Measurements from ENCODE around the gene GOLGA2. TPM values are rescaled to one million over a fixed set of nuclear protein-coding genes. Genes with fewer than 3 reads are reported as not detected.

GOLGA2 gene
- total RNA-seq, 1 experiment from 2014 or later: 87.0 TPM

DNA sequence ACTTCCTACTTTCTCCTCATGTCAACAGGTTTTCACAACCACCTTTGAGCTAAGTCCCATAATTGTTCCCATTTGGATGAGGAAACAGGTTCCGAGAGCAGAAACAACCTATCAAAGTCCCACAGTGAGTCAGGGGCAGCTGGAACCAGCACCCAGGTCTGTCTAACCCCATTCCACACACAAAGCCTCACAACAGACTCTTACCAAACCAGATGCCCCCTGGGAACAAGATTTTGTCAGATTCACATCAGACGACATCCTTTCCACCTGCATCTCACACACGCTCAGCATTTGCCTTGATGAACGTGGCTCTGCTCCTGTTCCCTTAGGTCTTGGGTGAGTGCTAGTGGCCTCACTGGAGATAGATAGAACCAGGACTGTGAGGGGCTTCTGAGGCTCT is 17.3 kb upstream of the GOLGA2 start:
- no peaks in the 10 kb centered on the region for H3K27me3 ChIP-seq (replicated peaks; ENCODE audit: insufficient read depth, low read depth, low read length, poor library complexity)
- no peak for DNase-seq (ENCODE audit: low spot score)
- no peaks in the 10 kb centered on the region for H3K36me3 ChIP-seq (ENCODE audit: insufficient read depth, low read length, poor library complexity, severe bottlenecking)
- POLR2A ChIA-PET (ENCODE audit: low non-redundant PET): interaction anchor here (0.6 kb wide), 1 partner anchor 126 kb away, joined by 7 read pairs; no protein-coding TSS in a partner anchor
- TF ChIP-seq EZH2 (IDR thresholded peaks at IDR 0.05; ENCODE audit: borderline replicate concordance, low read depth, low read length, poor library complexity, severe bottlenecking) (no peak), CTCF (conservative IDR thresholded peaks at IDR 0.05; ENCODE audit: low read depth, low read length) (no peak)
- CTCF ChIA-PET: no interaction called here
- no peaks in the 10 kb centered on the region for H3K4me1 ChIP-seq (ENCODE audit: insufficient read depth, low read length, poor library complexity, severe bottlenecking)
- H3K4me3 ChIP-seq (ENCODE audit: low read depth, low read length, poor library complexity, severe bottlenecking): no peak overlapping the region
- no TSS peak for BruUV-seq (replicated peaks)
- intact Hi-C loops (cut with micrococcal nuclease; ENCODE audit: unreplicated experiment): no loop called here
- H3K27ac ChIP-seq (ENCODE audit: low read depth, low read length, poor library complexity, severe bottlenecking): no peak overlapping the region
- no peaks in the 10 kb centered on the region for H3K9me3 ChIP-seq (ENCODE audit: low read depth, low read length, poor library complexity, severe bottlenecking)

DNA sequence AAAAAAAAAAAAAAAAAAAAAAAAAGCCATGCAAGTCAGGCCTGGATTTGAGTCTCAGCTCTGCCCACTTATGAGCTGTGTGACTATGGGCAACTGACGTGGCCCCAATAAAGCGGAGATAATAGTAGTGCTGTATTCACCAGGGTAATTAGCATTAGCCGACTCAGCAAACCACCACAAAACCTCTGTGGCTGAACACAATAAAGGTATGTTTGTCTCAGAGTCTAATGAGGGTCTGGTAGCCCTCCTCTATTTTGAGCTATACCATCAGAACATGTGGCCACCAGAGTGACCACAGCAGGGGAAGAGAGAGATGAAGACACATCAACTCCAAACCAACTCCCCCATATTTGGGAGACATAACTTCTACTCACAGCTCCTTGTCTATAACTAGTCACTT is 16.2 kb upstream of the GOLGA2 start:
- H3K4me3 ChIP-seq (ENCODE audit: low read depth, low read length, poor library complexity, severe bottlenecking): no peak overlapping the region
- intact Hi-C loops (cut with micrococcal nuclease; ENCODE audit: unreplicated experiment): no loop called here
- TF ChIP-seq CTCF (conservative IDR thresholded peaks at IDR 0.05; ENCODE audit: low read depth, low read length) (no peak), EZH2 (IDR thresholded peaks at IDR 0.05; ENCODE audit: borderline replicate concordance, low read depth, low read length, poor library complexity, severe bottlenecking) (no peak)
- no peaks in the 10 kb centered on the region for H3K9me3 ChIP-seq (ENCODE audit: low read depth, low read length, poor library complexity, severe bottlenecking)
- H3K27ac ChIP-seq (ENCODE audit: low read depth, low read length, poor library complexity, severe bottlenecking): no peak overlapping the region
- BruUV-seq (replicated peaks): no TSS peak
- DNase-seq (ENCODE audit: low spot score): no peak
- H3K4me1 ChIP-seq (ENCODE audit: insufficient read depth, low read length, poor library complexity, severe bottlenecking): no peaks in the 10 kb centered on the region
- H3K36me3 ChIP-seq (ENCODE audit: insufficient read depth, low read length, poor library complexity, severe bottlenecking): no peaks in the 10 kb centered on the region
- ChIA-PET CTCF (no interaction called here), POLR2A (ENCODE audit: low non-redundant PET) (no interaction called here)
- no peaks in the 10 kb centered on the region for H3K27me3 ChIP-seq (replicated peaks; ENCODE audit: insufficient read depth, low read depth, low read length, poor library complexity)

GRCh38 chr9:128288273-128289004 is 12.6 kb upstream of the GOLGA2 start:
- H3K27me3 ChIP-seq (replicated peaks; ENCODE audit: insufficient read depth, low read depth, low read length, poor library complexity): no peaks in the 10 kb centered on the region
- TF ChIP-seq EZH2 (IDR thresholded peaks at IDR 0.05; ENCODE audit: borderline replicate concordance, low read depth, low read length, poor library complexity, severe bottlenecking) (no peak), CTCF (conservative IDR thresholded peaks at IDR 0.05; ENCODE audit: low read depth, low read length) (no peak)
- no peaks in the 10 kb centered on the region for H3K9me3 ChIP-seq (ENCODE audit: low read depth, low read length, poor library complexity, severe bottlenecking)
- H3K27ac ChIP-seq (ENCODE audit: low read depth, low read length, poor library complexity, severe bottlenecking): no peak overlapping the region
- H3K36me3 ChIP-seq (ENCODE audit: insufficient read depth, low read length, poor library complexity, severe bottlenecking): no peaks in the 10 kb centered on the region
- H3K4me3 ChIP-seq (ENCODE audit: low read depth, low read length, poor library complexity, severe bottlenecking): no peak overlapping the region
- ChIA-PET POLR2A (ENCODE audit: low non-redundant PET) (no interaction called here), CTCF (no interaction called here)
- BruUV-seq (replicated peaks): no TSS peak
- no peak for DNase-seq (ENCODE audit: low spot score)
- H3K4me1 ChIP-seq (ENCODE audit: insufficient read depth, low read length, poor library complexity, severe bottlenecking): no peaks in the 10 kb centered on the region
- intact Hi-C loops (cut with micrococcal nuclease; ENCODE audit: unreplicated experiment): no loop called here

All from A673 (cell line).